Ishikawa (cell line): ENCODE results near the gene DNAH17.

ENCODE experiments used
- CEBPB ChIP-seq: IDR thresholded peaks from 2 replicates; pipeline ENCODE4 v1.6.1; 2012
- CREB1 ChIP-seq: IDR thresholded peaks from 2 replicates; pipeline ENCODE4 v1.6.1; 2012; ENCODE audit warnings: low read depth
- EGR1 ChIP-seq: IDR thresholded peaks from 2 replicates; pipeline ENCODE4 v1.6.1; 2012
- EP300 ChIP-seq: IDR thresholded peaks from 2 replicates; pipeline ENCODE4 v1.6.1; 2012; ENCODE audit warnings: borderline replicate concordance
- FOXM1 ChIP-seq: IDR thresholded peaks from 2 replicates; pipeline ENCODE4 v1.6.1; 2012; ENCODE audit warnings: low read depth, borderline replicate concordance
- NFIC ChIP-seq: IDR thresholded peaks from 2 replicates; pipeline ENCODE4 v1.6.1; 2012
- RAD21 ChIP-seq: IDR thresholded peaks from 2 replicates; pipeline ENCODE4 v1.6.1; 2012; ENCODE audit warnings: low read depth
- TAF1 ChIP-seq: IDR thresholded peaks from 2 replicates; pipeline ENCODE4 v1.6.1; 2012; ENCODE audit warnings: low read depth, mild to moderate bottlenecking
- TCF12 ChIP-seq: IDR thresholded peaks from 2 replicates; pipeline ENCODE4 v1.6.1; 2012; ENCODE audit warnings: low read depth
- TEAD4 ChIP-seq: IDR thresholded peaks from 2 replicates; pipeline ENCODE4 v1.6.1; 2012
- YY1 ChIP-seq: IDR thresholded peaks from 2 replicates; pipeline ENCODE4 v1.6.1; 2012; ENCODE audit warnings: low read depth
- ZBTB7A ChIP-seq: IDR thresholded peaks from 2 replicates; pipeline ENCODE4 v1.6.1; 2012; ENCODE audit warnings: low read depth
- TF ChIP-seq, protein P1 (sequence below): IDR thresholded peaks from 2 replicates; pipeline ENCODE4 v1.6.1; 2012
- TF ChIP-seq, protein P2 (sequence below): IDR thresholded peaks from 2 replicates; pipeline ENCODE4 v1.6.1; 2012; ENCODE audit warnings: low read depth, mild to moderate bottlenecking
- TF ChIP-seq, protein P3 (sequence below): IDR thresholded peaks from 2 replicates; pipeline ENCODE4 v1.6.1; 2012

Gene DNAH17

DNA sequence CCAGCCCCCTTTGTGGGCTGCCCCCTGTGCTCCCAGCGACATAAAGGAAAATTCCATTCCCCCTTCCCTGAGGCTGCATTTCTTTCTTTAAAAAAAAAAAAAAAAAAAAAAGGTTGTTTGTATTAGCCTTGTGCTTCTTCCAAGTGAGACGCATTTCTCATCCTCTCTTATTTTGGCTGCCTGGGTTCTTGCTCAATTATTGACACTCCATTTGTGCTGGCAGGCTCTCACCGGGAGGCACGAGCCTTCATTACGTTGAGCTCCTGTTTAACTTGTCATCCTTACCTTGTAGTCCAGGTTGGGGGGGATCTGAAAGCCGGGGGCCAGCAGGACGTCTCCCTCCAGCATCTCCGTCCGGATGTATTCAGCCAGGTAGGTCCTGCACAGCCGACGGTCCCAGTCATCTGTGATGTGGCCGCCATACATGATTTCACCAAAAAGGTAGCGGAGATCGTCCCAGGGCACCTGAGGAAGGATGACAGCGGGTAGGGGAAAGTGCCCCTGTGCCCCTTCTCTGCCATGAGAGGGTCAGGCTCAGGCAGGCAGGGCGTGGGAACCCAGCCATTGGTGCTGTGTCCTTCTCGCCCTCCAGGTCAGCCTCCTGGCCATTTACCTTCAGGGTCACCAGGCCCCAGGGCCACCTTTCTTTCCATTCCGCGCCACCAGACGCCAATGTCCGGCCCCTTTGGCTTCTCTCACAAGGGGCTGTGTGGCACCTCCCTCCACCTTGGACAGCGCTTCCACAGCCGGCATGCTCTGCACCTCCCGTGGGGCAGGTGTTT lies 148.2 kb downstream of the DNAH17 start:
- TF ChIP-seq, protein P1, sequence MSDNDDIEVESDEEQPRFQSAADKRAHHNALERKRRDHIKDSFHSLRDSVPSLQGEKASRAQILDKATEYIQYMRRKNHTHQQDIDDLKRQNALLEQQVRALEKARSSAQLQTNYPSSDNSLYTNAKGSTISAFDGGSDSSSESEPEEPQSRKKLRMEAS = no peak
- TF ChIP-seq, protein P2, sequence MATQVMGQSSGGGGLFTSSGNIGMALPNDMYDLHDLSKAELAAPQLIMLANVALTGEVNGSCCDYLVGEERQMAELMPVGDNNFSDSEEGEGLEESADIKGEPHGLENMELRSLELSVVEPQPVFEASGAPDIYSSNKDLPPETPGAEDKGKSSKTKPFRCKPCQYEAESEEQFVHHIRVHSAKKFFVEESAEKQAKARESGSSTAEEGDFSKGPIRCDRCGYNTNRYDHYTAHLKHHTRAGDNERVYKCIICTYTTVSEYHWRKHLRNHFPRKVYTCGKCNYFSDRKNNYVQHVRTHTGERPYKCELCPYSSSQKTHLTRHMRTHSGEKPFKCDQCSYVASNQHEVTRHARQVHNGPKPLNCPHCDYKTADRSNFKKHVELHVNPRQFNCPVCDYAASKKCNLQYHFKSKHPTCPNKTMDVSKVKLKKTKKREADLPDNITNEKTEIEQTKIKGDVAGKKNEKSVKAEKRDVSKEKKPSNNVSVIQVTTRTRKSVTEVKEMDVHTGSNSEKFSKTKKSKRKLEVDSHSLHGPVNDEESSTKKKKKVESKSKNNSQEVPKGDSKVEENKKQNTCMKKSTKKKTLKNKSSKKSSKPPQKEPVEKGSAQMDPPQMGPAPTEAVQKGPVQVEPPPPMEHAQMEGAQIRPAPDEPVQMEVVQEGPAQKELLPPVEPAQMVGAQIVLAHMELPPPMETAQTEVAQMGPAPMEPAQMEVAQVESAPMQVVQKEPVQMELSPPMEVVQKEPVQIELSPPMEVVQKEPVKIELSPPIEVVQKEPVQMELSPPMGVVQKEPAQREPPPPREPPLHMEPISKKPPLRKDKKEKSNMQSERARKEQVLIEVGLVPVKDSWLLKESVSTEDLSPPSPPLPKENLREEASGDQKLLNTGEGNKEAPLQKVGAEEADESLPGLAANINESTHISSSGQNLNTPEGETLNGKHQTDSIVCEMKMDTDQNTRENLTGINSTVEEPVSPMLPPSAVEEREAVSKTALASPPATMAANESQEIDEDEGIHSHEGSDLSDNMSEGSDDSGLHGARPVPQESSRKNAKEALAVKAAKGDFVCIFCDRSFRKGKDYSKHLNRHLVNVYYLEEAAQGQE = peak; percentile 75

DNA sequence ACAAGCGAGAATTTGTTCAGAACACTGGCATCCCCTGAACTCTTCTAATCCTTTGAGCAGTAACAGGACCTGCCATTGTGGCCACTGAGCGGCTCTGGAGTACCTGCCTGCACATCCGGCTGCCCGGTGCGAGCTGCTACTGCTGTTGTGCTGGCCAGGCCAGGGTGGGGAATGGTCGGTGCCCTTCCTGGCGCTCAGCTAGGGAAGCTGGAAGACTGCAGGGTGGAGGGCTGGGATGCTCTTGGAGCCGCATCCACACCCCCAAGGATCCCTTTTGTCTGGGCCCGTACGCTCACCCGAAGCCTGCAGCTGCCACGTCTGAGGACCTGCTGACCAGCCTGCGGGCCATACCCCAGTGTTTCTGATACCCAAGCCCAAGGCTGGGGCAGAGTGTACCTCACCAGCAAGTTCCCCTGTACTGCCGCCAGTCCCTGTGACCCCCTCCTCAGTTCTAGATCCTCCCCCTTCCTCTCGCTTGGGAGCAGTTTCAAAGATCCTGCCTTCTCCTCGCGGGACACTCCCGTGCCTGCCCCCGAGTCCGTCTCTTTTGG lies 149.1 kb downstream of the DNAH17 start:
- TF ChIP-seq TCF12 = no peak
- no peak for TF ChIP-seq FOXM1
- TF ChIP-seq TEAD4 = no peak
- TF ChIP-seq NFIC = no peak

DNA sequence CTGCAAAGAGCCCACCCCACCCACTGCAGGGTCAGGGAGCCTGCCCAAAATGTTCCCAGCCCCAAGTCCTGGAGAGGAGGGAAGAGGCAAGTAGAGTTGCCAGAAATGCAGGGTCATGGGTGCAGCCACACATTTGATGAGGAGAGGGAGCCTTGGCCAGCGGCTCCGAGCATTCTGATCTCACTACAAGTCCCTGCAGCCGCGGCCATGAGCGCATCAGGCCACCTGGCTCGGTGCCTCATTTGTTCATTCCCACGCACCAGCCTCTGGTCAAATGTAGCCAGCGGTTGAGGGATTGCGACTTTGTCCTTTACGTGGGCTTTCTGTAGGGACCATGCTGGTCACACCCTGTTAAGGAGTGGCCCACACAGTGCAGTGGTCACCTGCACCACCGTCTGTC lies 150.1 kb downstream of the DNAH17 start:
- TF ChIP-seq YY1 (no peak), CEBPB (no peak), TAF1 (no peak), EP300 (no peak), RAD21 (no peak), TEAD4 (no peak), NFIC (no peak), FOXM1 (no peak), ZBTB7A (no peak), CREB1 (no peak), TCF12 (no peak)
- TF ChIP-seq, protein P3, sequence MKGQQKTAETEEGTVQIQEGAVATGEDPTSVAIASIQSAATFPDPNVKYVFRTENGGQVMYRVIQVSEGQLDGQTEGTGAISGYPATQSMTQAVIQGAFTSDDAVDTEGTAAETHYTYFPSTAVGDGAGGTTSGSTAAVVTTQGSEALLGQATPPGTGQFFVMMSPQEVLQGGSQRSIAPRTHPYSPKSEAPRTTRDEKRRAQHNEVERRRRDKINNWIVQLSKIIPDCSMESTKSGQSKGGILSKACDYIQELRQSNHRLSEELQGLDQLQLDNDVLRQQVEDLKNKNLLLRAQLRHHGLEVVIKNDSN = no peak
- TF ChIP-seq, protein P1 = no peak
- TF ChIP-seq, protein P2 = no peak

DNA sequence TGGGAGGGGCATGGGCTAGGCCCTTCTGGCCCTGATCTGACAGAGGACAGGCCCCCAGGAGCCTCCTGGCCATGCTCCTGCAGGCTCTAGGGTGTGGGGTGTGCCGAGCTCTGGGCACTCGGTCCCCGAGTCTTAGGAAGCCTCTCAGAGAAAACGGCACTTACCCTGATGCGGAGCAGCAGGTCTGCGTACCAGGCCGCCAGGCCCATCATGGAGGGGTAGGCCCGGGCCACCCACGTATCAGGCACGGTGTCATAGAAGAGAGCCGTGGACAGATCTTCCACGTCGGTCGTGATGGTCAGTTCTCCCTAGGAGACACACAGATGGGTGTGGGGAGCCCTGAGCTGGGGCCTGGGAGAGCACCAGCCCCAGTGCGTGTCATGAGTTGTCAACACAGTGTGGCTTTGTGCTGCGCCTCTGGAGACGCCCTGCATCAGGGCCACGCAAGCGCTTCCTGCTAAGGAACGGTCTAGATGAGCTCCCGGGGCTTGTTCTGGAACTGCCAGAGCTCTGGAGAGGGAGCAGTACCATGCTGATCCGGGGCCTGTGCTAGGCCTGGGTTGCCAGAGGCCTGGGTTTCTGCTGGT lies 150.8 kb downstream of the DNAH17 start:
- TF ChIP-seq, protein P1 = no peak
- no peak for TF ChIP-seq NFIC
- TF ChIP-seq RAD21 = no peak
- TF ChIP-seq EGR1 = no peak
- TF ChIP-seq, protein P3 = no peak
- no peak for TF ChIP-seq ZBTB7A
- TF ChIP-seq FOXM1 = no peak
- TF ChIP-seq EP300 = no peak
- TF ChIP-seq YY1 = no peak
- TF ChIP-seq TAF1 = no peak

DNA sequence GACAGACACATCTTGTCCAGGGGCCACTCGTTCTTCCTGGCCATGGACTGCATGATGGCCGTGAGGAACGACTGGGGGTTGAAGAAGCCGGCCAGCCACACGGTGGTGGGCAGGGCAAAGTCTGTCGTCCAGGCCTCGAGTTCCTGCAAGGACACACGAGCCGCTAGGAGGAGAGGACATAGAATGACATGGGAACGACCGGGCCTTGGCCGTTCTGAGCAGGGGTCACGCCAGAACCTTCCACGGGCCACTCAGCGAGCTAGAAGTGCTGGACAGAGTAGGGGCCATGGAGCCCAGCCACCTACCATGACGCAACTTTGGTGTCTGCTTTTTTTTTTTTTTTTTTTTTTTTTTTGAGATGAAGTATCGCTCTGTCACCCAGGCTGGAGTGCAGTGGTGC lies 151.8 kb downstream of the DNAH17 start:
- TF ChIP-seq, protein P2 = no peak
- TF ChIP-seq ZBTB7A (no peak), TEAD4 (no peak), EP300 (no peak), TAF1 (no peak), FOXM1 (no peak), YY1 (no peak), RAD21 (no peak), CREB1 (no peak), CEBPB (no peak), EGR1 (no peak), TCF12 (no peak), NFIC (no peak)
- TF ChIP-seq, protein P1 = no peak
- TF ChIP-seq, protein P3 = no peak
